ENCODE measurements around the gene KISS1. TPM values are rescaled to one million over a fixed set of nuclear protein-coding genes. Genes with fewer than 3 reads are reported as not detected.

The KISS1 gene
- total RNA-seq, 2 experiments from 2014 or later: not detected

DNA sequence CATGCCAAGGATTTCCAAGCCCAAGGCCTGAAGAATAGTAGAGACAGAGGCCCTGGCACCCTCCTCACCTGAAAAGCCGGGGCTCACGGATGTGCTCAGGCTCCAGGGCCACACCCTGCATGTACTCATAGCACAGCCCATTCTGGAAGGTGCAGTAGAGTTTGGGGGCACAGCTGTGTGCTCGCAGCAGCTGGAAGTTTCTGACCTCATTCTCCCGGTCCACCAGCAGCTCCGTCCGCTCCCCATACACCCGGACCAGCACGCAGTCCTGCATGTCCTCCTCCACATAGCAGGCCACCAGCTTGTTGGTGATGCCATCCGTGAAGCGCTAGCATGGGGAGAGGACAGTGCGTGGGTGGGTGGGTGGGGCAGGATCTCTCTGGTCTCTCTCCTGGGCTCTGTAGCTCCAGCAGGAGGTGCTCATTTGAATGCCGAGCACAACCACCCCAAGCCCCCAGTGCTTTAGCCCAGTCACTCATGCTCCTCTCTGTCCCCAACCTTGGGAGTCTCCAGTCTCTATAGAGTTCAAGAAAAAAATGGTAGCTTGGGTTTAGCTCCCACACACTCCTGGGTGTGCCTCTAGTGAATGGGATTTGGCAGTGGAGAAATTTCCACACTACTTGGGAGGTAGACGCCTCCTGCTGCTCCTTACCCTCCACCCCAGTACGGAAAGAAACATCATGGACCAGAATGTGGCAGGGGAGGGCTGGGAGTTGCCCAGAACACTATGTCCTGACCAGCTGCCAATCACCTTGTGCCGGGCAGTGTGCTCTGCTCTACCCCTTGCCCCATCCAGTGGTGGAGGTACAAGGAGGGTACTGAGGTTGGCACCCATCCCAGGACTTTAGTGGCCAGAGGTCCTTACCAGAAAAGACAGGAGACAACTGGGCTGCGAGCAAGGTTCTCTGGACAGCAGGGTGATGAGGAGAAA is 46.4 kb downstream of the KISS1 start:
- Histone ChIP-seq H3K4me3 (ENCODE audit: low read depth, low read length, poor library complexity, severe bottlenecking) (no peak overlapping the region), H3K4me2 (ENCODE audit: low read length) (no peak overlapping the region), H3K4me1 (ENCODE audit: insufficient read depth, low read length, poor library complexity, severe bottlenecking) (no peaks in the 10 kb centered on the region), H2AFZ (ENCODE audit: low read length) (no peak overlapping the region), H3K27ac (ENCODE audit: low read depth, low read length, poor library complexity, severe bottlenecking) (no peak overlapping the region), H3K9me2 (ENCODE audit: insufficient read depth, low read length) (no peaks in the 10 kb centered on the region), H3K36me3 (ENCODE audit: insufficient read depth, low read length) (no peaks in the 10 kb centered on the region), H4K20me1 (ENCODE audit: insufficient read depth, low read length) (no peaks in the 10 kb centered on the region), H3K9me3 (ENCODE audit: low read length) (no peaks in the 10 kb centered on the region), H3K79me2 (ENCODE audit: insufficient read depth, low read depth, low read length) (no peaks in the 10 kb centered on the region)
- ChIA-PET POLR2A (no interaction called here), CTCF (ENCODE audit: unreplicated experiment) (no interaction called here)
- intact Hi-C loops (cut with micrococcal nuclease; ENCODE audit: unreplicated experiment): no loop called here
- TF ChIP-seq, protein P1, sequence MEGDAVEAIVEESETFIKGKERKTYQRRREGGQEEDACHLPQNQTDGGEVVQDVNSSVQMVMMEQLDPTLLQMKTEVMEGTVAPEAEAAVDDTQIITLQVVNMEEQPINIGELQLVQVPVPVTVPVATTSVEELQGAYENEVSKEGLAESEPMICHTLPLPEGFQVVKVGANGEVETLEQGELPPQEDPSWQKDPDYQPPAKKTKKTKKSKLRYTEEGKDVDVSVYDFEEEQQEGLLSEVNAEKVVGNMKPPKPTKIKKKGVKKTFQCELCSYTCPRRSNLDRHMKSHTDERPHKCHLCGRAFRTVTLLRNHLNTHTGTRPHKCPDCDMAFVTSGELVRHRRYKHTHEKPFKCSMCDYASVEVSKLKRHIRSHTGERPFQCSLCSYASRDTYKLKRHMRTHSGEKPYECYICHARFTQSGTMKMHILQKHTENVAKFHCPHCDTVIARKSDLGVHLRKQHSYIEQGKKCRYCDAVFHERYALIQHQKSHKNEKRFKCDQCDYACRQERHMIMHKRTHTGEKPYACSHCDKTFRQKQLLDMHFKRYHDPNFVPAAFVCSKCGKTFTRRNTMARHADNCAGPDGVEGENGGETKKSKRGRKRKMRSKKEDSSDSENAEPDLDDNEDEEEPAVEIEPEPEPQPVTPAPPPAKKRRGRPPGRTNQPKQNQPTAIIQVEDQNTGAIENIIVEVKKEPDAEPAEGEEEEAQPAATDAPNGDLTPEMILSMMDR (conservative IDR thresholded peaks at IDR 0.05; ENCODE audit: low read length): no peak
- TF ChIP-seq EZH2phosphoT487 (IDR thresholded peaks at IDR 0.05; ENCODE audit: borderline replicate concordance, low read depth, low read length): no peak
- no TSS peak for BruUV-seq (replicated peaks)
- DNase-seq (ENCODE audit: low spot score): no peak

DNA sequence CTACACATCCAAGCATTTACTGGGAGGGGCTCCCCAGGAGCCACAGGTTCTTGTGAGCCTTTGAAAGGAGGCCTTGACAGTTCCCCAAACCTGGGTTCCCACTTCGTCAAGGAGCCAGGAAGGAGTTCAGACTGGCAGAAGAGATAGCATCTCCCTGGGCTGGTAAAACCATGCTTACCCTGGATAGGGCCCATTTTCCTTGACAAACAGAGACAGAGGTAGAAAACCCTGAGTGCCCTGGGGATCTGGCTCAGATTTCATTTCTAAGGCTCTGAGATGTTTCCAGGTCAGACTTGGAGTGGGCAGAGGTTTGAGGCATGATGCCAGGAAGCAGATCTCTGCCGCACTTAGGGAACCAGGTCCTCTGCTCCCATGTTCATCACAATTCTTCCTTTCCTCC is 47.2 kb downstream of the KISS1 start:
- ChIA-PET CTCF (ENCODE audit: unreplicated experiment) (no interaction called here), POLR2A (no interaction called here)
- Histone ChIP-seq H4K20me1 (ENCODE audit: insufficient read depth, low read length) (no peaks in the 10 kb centered on the region), H3K27ac (ENCODE audit: low read depth, low read length, poor library complexity, severe bottlenecking) (no peak overlapping the region), H3K9me3 (ENCODE audit: low read length) (no peaks in the 10 kb centered on the region), H3K9me2 (ENCODE audit: insufficient read depth, low read length) (no peaks in the 10 kb centered on the region), H3K79me2 (ENCODE audit: insufficient read depth, low read depth, low read length) (no peaks in the 10 kb centered on the region), H2AFZ (ENCODE audit: low read length) (no peak overlapping the region), H3K4me3 (ENCODE audit: low read depth, low read length, poor library complexity, severe bottlenecking) (no peak overlapping the region), H3K36me3 (ENCODE audit: insufficient read depth, low read length) (no peaks in the 10 kb centered on the region), H3K4me2 (ENCODE audit: low read length) (no peak overlapping the region), H3K4me1 (ENCODE audit: insufficient read depth, low read length, poor library complexity, severe bottlenecking) (no peaks in the 10 kb centered on the region)
- BruUV-seq (replicated peaks): no TSS peak
- no peak for DNase-seq (ENCODE audit: low spot score)
- TF ChIP-seq, protein P1 (conservative IDR thresholded peaks at IDR 0.05; ENCODE audit: low read length): no peak
- TF ChIP-seq EZH2phosphoT487 (IDR thresholded peaks at IDR 0.05; ENCODE audit: borderline replicate concordance, low read depth, low read length): no peak
- intact Hi-C loops (cut with micrococcal nuclease; ENCODE audit: unreplicated experiment): no loop called here
